Tibial artery (tissue), 4 donors: ENCODE results near the gene GGACT.

Source experiments
- DNase-seq, 2 donors: peaks; one replicate each; pipeline ENCODE4 v3.0.0-alpha.2; 2019
- H3K27ac ChIP-seq, 2 donors: fragments of 200-600 bp; sonication (generic) in 1 of 2; 1 replicate in 1 of 2; 2 replicates in 1 of 2; pipeline ENCODE4 v1.5.1; 2018 to 2019; ENCODE audit warnings: mild to moderate bottlenecking in 1 of 2
- H3K27me3 ChIP-seq, 2 donors: fragments of 200-600 bp; sonication (generic) in 1 of 2; one replicate each; pipeline versions ENCODE4 v1.5.1 to v1.6.0; 2016 to 2019
- H3K36me3 ChIP-seq, 3 donors: fragments of 200-600 bp; sonication (generic) in 2 of 3; one replicate each; pipeline ENCODE4 v1.5.1; 2016 to 2019; ENCODE audit warnings: mild to moderate bottlenecking in 2 of 3
- H3K4me1 ChIP-seq, 4 donors: fragments of 200-600 bp; sonication (generic) in 2 of 4; 1 replicate in 3 of 4; 2 replicates in 1 of 4; pipeline ENCODE4 v1.5.1; 2016 to 2019
- H3K4me3 ChIP-seq, 2 donors: fragments of 200-600 bp; sonication (generic) in 1 of 2; 1 replicate in 1 of 2; 2 replicates in 1 of 2; pipeline ENCODE4 v1.5.1; 2018 to 2019; ENCODE audit warnings: mild to moderate bottlenecking in 2 of 2
- H3K9me3 ChIP-seq, 3 donors: fragments of 200-600 bp; sonication (generic) in 1 of 3; one replicate each; pipeline ENCODE4 v1.5.1; 2016 to 2019
- CTCF ChIP-seq, 2 experiments: fragments of 200-600 bp in 1 of 2; fragments of 450-650 bp in 1 of 2; IDR thresholded peaks; one replicate each; pipeline ENCODE4 v1.5.1; 2017 to 2019; ENCODE audit warnings: antibody characterized with exemption in 2 of 2, mild to moderate bottlenecking in 1 of 2, moderate library complexity in 1 of 2
- intact Hi-C: fragments of 100-400 bp; cut with DNase I; formaldehyde crosslinking; loops from one replicate; pipeline ENCODE4 v1.15.0; 2023; ENCODE audit warnings: low total_unique reads

The GGACT gene

DNA sequence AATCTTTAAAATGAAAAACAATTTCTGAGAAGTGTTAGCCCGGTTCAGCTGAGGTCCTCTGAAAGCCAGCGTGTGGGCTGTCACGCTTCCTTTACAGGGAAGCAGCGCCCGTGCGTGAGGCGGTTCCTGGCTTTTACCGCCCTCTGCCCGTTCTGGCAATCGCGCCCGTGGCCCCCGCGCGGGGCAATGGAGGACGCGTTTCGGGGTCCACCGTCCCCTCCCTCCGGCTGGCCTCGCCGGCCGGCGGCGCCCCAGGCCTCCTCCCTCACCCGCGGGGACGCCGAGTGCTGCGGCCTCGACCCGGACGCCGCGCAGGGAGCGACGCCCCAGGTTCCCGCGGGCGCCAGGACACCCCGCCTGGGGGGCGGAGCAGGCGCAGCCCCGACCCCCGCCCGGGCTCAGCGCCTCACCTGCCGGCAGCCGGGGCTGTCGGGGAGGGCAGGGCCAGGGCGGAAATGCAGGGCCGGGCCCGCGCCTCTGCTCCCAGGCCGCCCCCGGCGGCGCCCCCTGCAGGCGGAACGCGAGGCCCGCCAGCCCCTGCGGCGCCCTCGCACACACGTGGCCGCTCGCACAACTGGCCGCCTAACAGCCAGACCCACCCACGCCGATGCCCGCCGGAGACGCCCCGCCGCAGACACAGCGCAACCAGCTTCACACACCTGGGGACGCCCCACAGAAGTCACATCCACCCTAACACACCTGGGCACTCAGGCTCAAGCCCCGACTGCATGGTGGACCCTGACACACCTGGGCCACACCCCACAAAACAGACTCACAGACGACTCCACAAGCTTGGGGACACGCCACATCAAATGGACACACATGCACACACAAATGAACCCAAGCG lies at the start of gene GGACT:
Gene GGACT, minus strand, starts transcription at position 459 of the 847 bp plus-strand sequence. CDS start 56,198 bp downstream, outside the sequence.
- peak within 1 kb of the TSS; percentile 52 to 69 for H3K27ac ChIP-seq
- H3K4me3 ChIP-seq: peak within 1 kb of the TSS; percentile 68 to 83

GRCh38 chr13:100637796-100638195 lies 49.2 kb upstream of the GGACT start:
- Histone ChIP-seq H3K27ac (no peak overlapping the region), H3K4me3 (no peak overlapping the region), H3K4me1 (no peaks in the 10 kb centered on the region), H3K27me3 (no peaks in the 10 kb centered on the region), H3K9me3 (no peaks in the 10 kb centered on the region), H3K36me3 (peaks cover 31 to 78% (median 33%) of the 10 kb centered on the region in 3 donors)
- no peak for DNase-seq
- TF ChIP-seq CTCF (IDR thresholded peaks at IDR 0.05): no peak
- intact Hi-C loops: no loop called here

More for the DNA sequence above, at the start of gene GGACT:
- intact Hi-C loops: no loop called here
- Histone ChIP-seq H3K4me1 (peaks cover 0 to 12% (median 3%) of the 10 kb centered on the region in 4 donors), H3K9me3 (no peaks in the 10 kb centered on the region), H3K36me3 (no peaks in the 10 kb centered on the region), H3K27me3 (no peaks in the 10 kb centered on the region)
- TF ChIP-seq CTCF (IDR thresholded peaks at IDR 0.05): peak; percentile 47 to 48
- DNase-seq: peak; percentile 38 to 70

GRCh38 chr13:100637380-100637779 lies 48.8 kb upstream of the GGACT start:
- H3K4me1 ChIP-seq: no peaks in the 10 kb centered on the region
- H3K9me3 ChIP-seq: no peaks in the 10 kb centered on the region
- DNase-seq: no peak
- no peak overlapping the region for H3K27ac ChIP-seq
- peaks cover 27 to 77% (median 29%) of the 10 kb centered on the region in 3 donors for H3K36me3 ChIP-seq
- intact Hi-C loops: no loop called here
- TF ChIP-seq CTCF (IDR thresholded peaks at IDR 0.05): no peak
- no peaks in the 10 kb centered on the region for H3K27me3 ChIP-seq
- H3K4me3 ChIP-seq: no peak overlapping the region

- Histone ChIP-seq H3K27ac (no peak overlapping the region), H3K9me3 (no peaks in the 10 kb centered on the region), H3K4me1 (no peaks in the 10 kb centered on the region), H3K4me3 (no peak overlapping the region), H3K36me3 (peaks cover 18 to 68% (median 22%) of the 10 kb centered on the region in 3 donors), H3K27me3 (no peaks in the 10 kb centered on the region)
- no peak for TF ChIP-seq CTCF (IDR thresholded peaks at IDR 0.05)
- no peak for DNase-seq
- intact Hi-C loops: no loop called here
Measured at GRCh38 chr13:100636441-100636840, 47.9 kb upstream of the GGACT start.

- H3K9me3 ChIP-seq: no peaks in the 10 kb centered on the region
- DNase-seq: no peak
- peaks cover 18 to 67% (median 22%) of the 10 kb centered on the region in 3 donors for H3K36me3 ChIP-seq
- intact Hi-C loops: no loop called here
- H3K4me1 ChIP-seq: no peaks in the 10 kb centered on the region
- no peak overlapping the region for H3K4me3 ChIP-seq
- H3K27ac ChIP-seq: no peak overlapping the region
- no peak for TF ChIP-seq CTCF (IDR thresholded peaks at IDR 0.05)
- no peaks in the 10 kb centered on the region for H3K27me3 ChIP-seq
Measured at GRCh38 chr13:100636004-100636403, 47.4 kb upstream of the GGACT start.
